ENCODE measurements around the gene LTA.

- no peak for TF ChIP-seq CTCF (IDR thresholded peaks at IDR 0.05; ENCODE audit: poor library complexity, severe bottlenecking)
- no peak for TF ChIP-seq POLR2AphosphoS5 (IDR thresholded peaks at IDR 0.05)
- TF ChIP-seq REST (IDR thresholded peaks at IDR 0.05; ENCODE audit: borderline replicate concordance) = no peak
- no peak for TF ChIP-seq EZH2 (IDR thresholded peaks at IDR 0.05; ENCODE audit: borderline replicate concordance, insufficient read depth, low read length, poor library complexity, severe bottlenecking)
- TF ChIP-seq EP300 (conservative IDR thresholded peaks at IDR 0.05; ENCODE audit: poor library complexity, severe bottlenecking) = no peak
These were observed 44.9 kb downstream of the LTA start for GRCh38 chr6:31617010-31617409.

All from neural cell (in vitro differentiated cells).